ENCODE results near the gene CGREF1. TPM values are rescaled to one million over a fixed set of nuclear protein-coding genes. Genes with fewer than 3 reads are reported as not detected.

CGREF1 gene
- total RNA-seq, 4 donors from 2014 or later = 0.50 to 1.4 (median 0.92) TPM; not detected in 1

- Histone ChIP-seq H3K27ac (replicated peaks in 1 of 4) (peak overlapping the region; percentile 98 to 99 (median 98)), H3K36me3 (peaks cover 4 to 27% (median 14%) of the 10 kb centered on the region in 4 donors), H3K9me3 (no peaks in the 10 kb centered on the region), H3K4me3 (no peak overlapping the region), H3K4me1 (peaks cover 44 to 95% (median 91%) of the 10 kb centered on the region in 4 donors), H3K27me3 (no peaks in the 10 kb centered on the region)
- no peak for DNase-seq (ENCODE audit: extremely low spot score)
- intact Hi-C loops (cut with DNase I) = no loop called here
- TF ChIP-seq EP300 (IDR thresholded peaks at IDR 0.05) = no peak
- TF ChIP-seq POLR2AphosphoS5 (IDR thresholded peaks at IDR 0.05) = no peak
- TF ChIP-seq POLR2A (IDR thresholded peaks at IDR 0.05; ENCODE audit: low read depth) = no peak
- TF ChIP-seq CTCF (IDR thresholded peaks at IDR 0.05) = no peak
- WGBS = 66% methylated on average over 5 of the region's 38 CpGs
Observed at GRCh38 chr2:27081984-27082772, 36.8 kb downstream of the CGREF1 start.

- Histone ChIP-seq H3K4me3 (peak overlapping the region; percentile 56 to 76 (median 70)), H3K9me3 (no peaks in the 10 kb centered on the region), H3K27me3 (no peaks in the 10 kb centered on the region), H3K4me1 (peaks cover 47 to 97% (median 96%) of the 10 kb centered on the region in 4 donors), H3K27ac (replicated peaks in 1 of 4) (peak overlapping the region; percentile 98 to 99 (median 98)), H3K36me3 (peaks cover 4 to 27% (median 14%) of the 10 kb centered on the region in 4 donors)
- intact Hi-C loops (cut with DNase I) = no loop called here
- DNase-seq (ENCODE audit: extremely low spot score) = no peak
- WGBS = 31% methylated on average over 7 of the region's 14 CpGs
- TF ChIP-seq POLR2AphosphoS5 (IDR thresholded peaks at IDR 0.05) = no peak
- TF ChIP-seq POLR2A (IDR thresholded peaks at IDR 0.05; ENCODE audit: low read depth) = no peak
- TF ChIP-seq EP300 (IDR thresholded peaks at IDR 0.05) = no peak
- TF ChIP-seq CTCF (IDR thresholded peaks at IDR 0.05) = no peak
Observed at GRCh38 chr2:27080603-27080936, 38.4 kb downstream of the CGREF1 start.

GRCh38 chr2:27080140-27080469 lies 38.8 kb downstream of the CGREF1 start:
- no peak for TF ChIP-seq CTCF (IDR thresholded peaks at IDR 0.05)
- TF ChIP-seq EP300 (IDR thresholded peaks at IDR 0.05) = no peak
- no peak for TF ChIP-seq POLR2AphosphoS5 (IDR thresholded peaks at IDR 0.05)
- TF ChIP-seq POLR2A (IDR thresholded peaks at IDR 0.05; ENCODE audit: low read depth) = no peak
- H3K4me1 ChIP-seq = peaks cover 44 to 97% (median 96%) of the 10 kb centered on the region in 4 donors

GRCh38 chr2:27079233-27080139 lies 39.4 kb downstream of the CGREF1 start:
- no peaks in the 10 kb centered on the region for H3K9me3 ChIP-seq
- peaks cover 4 to 27% (median 14%) of the 10 kb centered on the region in 4 donors for H3K36me3 ChIP-seq
- peak overlapping the region; percentile 56 to 76 (median 70) for H3K4me3 ChIP-seq
- peaks cover 47 to 97% (median 96%) of the 10 kb centered on the region in 4 donors for H3K4me1 ChIP-seq
- no peak for DNase-seq (ENCODE audit: extremely low spot score)
- WGBS = 35% methylated on average over 11 of the region's 14 CpGs
- H3K27me3 ChIP-seq = no peaks in the 10 kb centered on the region
- TF ChIP-seq EP300 (IDR thresholded peaks at IDR 0.05) (no peak), POLR2A (IDR thresholded peaks at IDR 0.05; ENCODE audit: low read depth) (no peak), CTCF (IDR thresholded peaks at IDR 0.05) (no peak), POLR2AphosphoS5 (IDR thresholded peaks at IDR 0.05) (no peak)
- intact Hi-C loops (cut with DNase I) = loop anchor here (2.0 kb wide), 1 partner anchor 29 kb away; the partner anchor contains the start of gene AGBL5
- peak overlapping the region; percentile 98 to 99 (median 98) for H3K27ac ChIP-seq (replicated peaks in 1 of 4)

More at GRCh38 chr2:27080140-27080469, 38.8 kb downstream of the CGREF1 start:
- no peak for DNase-seq (ENCODE audit: extremely low spot score)
- 30% methylated on average over 4 of the region's 7 CpGs for WGBS
- Histone ChIP-seq H3K9me3 (no peaks in the 10 kb centered on the region), H3K27ac (replicated peaks in 1 of 4) (peak overlapping the region; percentile 98 to 99 (median 98)), H3K27me3 (no peaks in the 10 kb centered on the region), H3K4me3 (peak overlapping the region; percentile 56 to 76 (median 70)), H3K36me3 (peaks cover 4 to 27% (median 14%) of the 10 kb centered on the region in 4 donors)
- intact Hi-C loops (cut with DNase I) = no loop called here
